Activated CD8-positive, alpha-beta memory T cell treated with anti-CD3 and anti-CD28 coated beads, Interleukin-2, amount 50 U/mL, for 4 hours (primary cell): ENCODE results near the gene WDPCP.
"Not testable (repeated sequence)": the region's sequence is repeated elsewhere in the genome, so short reads cannot be mapped to it uniquely, and the experiment has no call there.

Experiments
- DNase-seq: peaks from one replicate; pipeline ENCODE4 v3.0.0-alpha.2; 2020

The WDPCP gene

DNA sequence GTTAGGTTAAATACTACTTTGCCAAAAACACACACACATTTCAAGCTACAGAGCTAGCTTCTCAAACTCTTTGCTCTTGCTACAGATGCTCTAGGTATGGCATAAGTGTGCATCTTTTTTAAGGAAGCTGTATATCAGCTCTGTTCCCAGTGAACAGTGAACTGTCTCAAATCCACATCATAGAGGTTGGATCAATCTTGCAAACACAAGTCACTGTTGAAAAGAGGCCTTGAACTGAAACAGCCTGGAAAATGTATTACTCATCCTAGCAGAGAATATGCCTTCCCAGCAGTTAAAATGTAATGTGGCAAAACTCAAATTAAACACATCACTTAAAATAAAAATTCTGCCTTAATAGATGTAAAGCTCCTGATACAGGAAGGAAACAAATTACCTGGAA, 151.8 kb downstream of the WDPCP start:
- DNase-seq: no peak

DNA sequence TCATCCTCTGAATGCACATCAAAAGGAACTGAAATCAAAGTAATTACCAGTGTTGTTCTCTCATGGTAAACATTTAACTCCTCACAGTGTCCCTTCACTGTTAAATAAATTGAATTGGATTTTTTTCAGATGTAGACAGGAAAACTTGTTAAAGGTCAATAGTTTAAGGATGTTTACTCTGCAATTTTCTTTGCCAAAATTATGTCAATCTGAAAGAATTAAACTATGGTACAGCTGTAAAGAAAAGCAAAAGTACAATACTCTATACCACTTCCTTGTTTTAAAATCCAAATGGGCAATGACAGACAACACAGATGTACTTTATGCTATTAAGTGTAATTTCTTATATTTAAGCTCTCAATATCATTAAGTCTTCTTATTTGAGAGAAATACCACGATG, 153.2 kb downstream of the WDPCP start:
- no peak for DNase-seq

DNA sequence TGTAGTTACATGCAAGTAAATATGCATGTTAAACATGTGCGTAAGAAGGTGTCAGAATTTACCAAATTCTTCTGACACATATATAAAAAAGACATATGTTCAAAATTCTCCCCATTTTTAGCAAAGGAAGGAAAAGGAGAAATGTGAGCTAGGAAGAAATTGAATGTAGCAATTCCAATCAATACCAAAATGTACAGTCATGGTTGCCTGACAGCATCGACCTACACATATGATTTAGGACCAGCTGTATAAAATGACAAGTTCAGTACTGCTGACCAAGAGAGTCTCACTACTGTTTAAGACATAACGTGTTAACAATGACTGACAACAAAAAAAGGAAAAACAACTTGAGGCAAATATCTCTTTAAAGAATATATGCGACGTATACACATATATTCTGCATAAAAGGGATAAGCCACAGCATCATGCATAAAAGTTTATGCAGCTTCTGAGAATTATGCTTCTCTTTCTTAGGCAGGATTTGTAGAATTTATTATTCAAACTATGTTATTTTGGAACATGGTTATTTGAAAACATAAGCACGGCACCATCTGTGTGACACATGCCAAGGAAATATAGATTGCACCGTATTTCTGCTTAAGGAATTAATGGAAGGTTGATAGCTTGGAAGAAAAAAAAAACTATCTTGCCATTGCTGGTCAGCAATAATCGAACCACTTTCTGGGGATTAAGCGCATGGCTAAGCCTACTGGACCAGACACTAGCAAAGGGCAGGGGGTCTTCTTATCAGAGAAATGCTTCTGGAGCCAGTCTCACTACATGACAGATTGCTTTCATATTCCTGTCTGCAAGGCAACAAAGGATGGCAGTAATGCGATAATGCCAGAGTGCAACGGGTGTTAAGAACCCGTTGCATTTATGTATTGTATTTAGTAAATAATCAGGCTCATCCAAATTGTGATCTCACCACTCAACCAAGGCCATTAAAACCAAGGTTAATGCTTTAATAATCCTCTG, 154.0 kb downstream of the WDPCP start:
- no peak for DNase-seq

DNA sequence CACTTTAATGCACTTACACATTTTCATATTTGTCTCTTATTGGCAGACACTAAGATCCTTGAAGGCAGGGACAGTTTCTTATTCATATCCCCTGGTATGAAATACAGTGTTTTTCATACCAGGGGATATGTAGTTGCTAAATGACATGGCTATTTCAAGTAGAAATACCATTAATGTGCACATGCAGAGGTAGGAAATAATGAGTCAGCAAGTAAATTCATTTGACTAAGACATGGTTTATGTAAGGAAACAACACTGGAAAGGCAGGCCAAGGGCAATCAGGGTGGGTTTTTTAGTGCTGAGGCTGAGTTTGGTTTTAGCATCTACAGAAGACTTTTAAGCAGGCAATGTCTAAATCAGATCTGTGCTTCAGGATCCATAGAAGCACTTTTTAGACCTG, 155.9 kb downstream of the WDPCP start:
- no peak for DNase-seq

DNA sequence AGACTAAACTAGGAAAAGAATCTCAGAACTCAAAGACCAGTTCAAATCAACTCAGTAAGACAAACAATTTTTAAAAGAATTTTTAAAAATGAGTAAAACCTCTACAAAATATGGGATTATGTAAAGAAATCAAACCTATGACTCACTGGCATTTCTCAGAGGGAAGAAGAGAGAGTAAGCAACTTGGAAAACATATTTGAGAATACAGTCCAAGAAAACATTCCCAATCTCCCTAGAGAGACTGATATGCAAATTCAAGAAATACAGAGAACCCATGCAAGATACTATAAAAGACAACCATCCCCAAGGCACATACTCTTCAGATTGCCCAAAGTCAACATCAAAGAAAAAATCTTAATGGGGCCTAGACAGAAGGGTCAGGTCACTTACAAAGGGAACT, 162.7 kb downstream of the WDPCP start:
- no peak for DNase-seq

DNA sequence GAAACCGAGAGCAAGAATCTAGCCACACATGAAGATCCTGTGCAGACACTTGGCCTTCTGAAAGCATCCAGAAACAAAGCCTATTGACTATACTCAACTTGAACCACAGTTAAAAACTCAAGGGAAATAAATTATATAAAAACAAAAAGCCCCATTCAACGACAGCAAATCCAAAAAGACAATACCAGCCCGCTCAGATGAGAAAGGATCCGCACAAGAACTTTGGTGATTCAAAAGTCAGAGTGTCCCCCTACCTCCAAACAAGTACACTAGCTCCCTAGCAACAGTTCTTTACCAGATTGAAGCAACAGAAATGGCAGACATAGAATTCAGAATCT, 163.2 kb downstream of the WDPCP start:
- no peak for DNase-seq

DNA sequence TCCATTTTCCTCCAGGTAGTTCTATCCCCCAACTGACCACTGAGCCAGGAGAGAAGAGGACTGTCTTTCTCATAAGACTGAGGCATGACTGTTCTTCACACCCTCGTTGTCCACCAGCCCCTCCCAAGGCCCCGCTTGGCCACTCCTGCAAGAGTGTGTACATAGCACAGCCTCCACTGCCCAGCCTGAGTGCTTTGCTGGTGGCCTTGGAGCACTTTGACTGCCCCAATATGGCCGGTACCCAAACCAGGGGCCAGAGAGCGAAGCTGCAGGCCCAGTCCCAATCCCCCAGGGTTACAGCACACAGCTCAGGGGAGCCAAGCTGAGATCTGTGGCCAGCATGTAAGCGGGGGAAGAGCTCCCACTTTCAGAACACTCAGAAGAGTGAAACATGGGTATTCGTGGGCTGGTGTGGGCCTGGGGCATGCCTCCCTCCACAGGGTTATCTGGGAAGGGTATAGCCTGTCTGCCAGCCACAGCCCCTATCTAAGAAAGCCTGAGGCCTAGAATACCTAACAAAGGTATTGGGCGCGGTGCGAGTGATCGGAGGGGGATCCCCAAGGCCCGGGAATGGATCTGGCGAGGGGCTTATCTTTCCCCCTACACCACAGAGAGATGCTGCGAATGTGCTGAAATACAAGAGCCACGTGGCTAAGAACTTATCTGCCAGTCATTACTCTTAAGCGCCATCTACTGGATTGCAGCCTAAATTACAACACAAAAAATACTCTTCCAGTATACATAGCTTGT, 163.8 kb downstream of the WDPCP start:
- DNase-seq: no peak

DNA sequence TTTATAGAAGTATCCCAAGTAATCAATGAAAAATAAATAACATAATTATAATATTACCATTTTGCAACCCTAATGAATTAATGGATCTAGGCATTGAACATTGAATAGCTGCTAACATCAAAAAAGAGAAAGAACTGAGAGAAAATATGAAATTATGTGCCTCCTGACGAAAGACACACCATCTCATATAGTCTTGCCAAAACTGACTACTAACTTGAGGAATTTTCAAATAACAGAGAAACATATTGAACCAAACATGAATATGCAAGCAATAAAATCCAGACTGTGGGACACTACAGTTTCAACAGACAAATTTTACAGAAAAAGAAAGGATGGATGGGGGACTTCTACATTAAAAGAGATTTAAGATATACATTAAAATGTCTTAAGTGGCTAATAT, 165.7 kb downstream of the WDPCP start:
- DNase-seq: no peak

DNA sequence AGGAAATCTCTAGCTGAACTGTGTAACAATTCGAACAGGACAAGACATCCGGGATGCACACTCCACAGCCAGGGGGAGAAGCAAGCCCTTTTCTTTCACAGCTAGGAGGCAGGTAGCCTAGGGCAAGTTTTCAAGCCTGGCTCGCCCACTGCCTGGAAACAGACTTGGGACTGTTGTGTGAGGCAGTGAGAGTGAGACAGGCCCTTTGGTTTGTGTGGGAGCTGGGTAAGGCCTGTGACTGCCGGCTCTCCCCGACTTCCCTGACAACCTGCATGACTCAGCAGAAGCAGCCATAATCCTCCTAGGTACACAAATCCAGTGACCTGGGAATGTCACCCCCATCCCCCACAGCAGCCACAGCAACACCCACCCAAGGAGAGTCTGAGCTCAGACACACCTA, 179.7 kb downstream of the WDPCP start:
- no peak for DNase-seq

DNA sequence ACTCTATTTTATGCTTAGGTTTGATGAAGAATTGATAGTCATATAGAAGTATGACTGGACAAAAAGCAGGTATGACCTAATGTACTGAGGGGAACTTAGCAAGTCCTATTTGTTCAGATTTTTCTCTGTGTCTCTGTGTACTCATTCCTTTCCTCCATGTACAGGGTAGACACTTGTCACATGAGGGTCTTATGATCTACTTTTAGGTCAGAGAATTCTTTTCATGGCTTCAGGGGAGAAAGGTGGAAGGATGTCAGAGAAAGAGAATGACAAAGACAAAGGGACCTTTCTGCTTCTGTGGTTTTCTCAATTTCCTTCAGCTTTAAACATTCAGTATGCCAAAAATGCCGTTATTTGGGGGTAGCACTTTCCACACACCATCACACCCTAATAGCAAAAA, 181.6 kb downstream of the WDPCP start:
- no peak for DNase-seq

DNA sequence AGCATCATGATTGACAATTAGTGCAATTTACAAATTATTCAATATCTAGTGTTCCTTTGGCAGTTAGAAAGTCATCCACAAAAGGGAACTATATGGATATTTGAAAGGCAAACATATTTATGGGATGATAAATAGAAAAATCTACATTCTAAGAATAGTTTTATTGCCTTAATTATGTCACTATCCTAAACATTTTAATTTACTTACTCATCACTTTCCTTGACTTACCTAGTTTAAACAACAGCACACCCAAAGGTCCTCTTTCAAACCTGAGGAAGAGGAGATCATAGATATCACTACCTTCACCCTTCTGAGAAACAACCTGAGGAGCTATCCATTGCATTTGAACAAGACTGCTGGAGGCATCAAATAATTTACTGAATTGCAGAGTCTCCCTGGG, 184.5 kb downstream of the WDPCP start:
- no peak for DNase-seq

DNA sequence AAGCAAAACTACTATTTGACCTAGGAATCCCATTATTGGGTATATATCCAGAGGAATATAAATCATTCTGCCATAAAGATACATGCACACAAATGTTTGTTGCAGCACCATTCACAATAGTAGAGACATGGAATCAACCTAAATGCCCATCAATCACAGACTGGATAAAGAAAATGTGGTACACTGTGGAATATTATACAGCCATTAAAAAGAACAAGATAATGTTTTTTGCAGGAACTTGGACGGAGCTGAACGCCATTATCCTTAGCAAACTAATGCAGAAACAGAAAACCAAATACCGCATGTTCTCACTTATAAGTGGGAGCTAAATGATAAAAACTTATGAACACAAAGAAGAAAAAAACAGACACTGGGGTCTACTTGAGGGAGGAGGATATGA, 185.4 kb downstream of the WDPCP start:
- not testable (repeated sequence) for DNase-seq

DNA sequence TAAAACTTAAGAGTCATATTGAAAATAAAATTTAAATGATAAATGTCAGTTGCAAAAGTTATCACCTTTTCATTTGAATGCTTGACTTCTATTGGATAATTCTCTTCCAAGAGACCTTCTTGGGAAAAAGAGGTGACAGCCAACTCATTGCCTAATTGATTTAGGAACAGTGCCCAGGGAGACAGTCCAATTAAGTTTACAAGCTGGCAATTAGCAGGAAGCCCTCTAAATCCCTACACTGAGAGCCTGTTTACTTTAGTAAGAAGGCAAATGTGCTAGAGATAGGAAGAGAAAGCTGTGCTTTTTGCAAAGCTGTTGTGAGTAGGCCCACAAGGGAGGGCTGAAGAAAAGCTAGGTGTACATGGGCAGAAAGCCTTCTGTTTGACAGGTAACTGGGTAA, 189.1 kb downstream of the WDPCP start:
- DNase-seq: no peak

DNA sequence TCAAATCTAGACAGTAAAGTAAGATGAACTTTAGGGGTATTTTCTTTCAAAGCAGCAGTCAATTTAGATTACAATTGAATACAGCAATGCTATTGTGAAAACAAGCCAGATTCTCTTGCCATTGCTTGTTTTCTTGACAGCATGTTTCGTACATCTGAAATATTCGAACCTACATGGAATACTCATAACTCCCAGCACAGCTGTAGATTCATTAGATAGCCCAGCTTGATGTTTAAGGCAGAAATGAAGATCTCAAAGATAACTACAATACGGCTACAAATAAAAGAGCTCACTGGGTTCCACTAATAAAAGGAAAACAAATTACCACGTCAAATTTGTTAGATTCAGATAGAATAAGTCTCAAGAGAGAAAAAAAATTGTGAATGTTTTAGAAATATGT, 208.8 kb downstream of the WDPCP start:
- DNase-seq: no peak

DNA sequence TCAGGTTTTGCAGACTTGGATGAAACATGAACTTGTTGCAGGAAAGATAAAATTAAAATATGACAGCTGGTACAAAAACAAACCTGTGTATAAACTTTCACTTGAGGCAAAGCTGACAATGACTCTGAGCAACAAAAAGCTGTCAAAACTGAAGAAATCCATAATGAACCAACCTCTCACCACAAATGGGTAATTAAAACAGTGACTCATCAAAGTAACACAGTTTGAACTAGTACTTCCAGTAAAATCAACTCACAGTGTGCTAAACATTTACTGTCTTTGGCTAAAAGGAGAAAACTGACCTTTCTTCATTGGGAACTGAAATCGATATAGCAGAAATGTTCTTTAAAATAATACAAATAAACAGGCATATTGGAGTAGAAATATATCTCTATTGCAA, 209.7 kb downstream of the WDPCP start:
- no peak for DNase-seq

DNA sequence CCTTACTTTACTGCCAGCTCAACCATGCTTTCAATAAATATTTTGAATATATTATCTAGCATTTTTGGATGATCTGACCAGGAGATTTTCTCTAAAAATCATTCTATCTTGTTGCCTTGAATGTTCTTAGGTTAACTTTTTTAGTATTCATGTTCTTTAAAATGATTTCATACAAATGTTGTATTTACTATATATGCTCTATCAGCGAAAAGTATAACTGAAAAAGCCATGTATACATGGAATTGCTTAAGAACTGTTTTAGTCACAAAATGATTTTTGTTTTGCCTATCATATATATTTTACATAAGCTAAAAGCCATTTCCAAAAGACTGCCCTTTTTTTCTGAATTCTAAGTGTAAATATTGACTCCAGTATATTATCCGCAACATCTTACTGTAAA, 213.9 kb downstream of the WDPCP start:
- no peak for DNase-seq

DNA sequence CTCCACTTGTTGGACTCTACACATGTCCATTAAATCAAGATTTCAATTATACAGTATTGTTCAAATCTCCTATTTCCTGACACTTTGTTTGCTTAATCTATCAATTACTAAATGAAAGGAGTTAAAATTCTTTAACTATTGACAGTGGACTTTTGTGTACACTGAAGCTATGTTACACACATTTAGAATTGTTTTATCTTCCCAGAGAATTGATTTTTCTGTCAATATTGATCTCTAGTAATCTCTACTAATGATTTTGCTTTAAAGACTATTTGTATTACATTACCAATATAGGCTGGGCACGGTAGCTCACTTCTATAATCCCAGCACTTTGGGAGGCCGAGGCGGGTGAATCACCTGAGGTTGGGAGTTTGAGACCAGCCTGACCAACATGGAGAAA, 215.7 kb downstream of the WDPCP start:
- no peak for DNase-seq

DNA sequence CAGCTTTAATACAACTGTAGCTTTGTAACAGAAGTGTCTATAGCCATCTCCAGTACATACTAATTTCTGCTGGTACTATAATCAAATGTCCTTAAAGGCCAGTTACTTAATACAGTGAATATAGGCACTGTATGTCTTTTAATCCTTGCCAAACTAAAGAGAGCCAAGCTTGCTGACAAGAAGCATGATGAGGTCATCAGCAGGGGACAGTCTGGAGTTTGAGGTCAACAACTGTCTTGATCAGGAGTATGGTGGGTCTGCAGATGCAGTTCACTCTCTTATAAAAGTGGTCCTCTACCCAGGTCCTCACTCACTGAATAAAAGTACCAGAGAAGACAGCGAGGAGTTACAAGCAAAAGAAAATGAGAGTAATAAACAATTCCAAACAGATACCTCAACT, 219.1 kb downstream of the WDPCP start:
- DNase-seq: no peak

DNA sequence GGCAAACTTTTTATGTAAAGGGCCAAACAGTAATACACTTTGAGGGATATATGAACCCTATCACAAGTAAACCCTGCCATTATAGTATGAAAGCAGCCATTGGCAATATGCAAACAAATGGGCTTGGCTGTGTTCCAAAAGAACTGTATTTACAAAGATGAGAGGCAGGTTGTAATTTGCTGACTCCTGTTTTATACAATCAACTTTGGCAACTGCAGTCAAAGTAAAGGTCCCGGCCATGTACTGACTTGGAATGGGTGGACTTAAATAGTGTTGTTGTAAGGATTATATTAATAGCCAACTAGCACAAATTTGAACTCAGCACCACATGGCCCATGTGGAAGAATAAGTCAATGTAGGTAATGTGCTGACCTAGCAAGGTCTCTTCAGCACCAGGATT, 223.4 kb downstream of the WDPCP start:
- DNase-seq: no peak

DNA sequence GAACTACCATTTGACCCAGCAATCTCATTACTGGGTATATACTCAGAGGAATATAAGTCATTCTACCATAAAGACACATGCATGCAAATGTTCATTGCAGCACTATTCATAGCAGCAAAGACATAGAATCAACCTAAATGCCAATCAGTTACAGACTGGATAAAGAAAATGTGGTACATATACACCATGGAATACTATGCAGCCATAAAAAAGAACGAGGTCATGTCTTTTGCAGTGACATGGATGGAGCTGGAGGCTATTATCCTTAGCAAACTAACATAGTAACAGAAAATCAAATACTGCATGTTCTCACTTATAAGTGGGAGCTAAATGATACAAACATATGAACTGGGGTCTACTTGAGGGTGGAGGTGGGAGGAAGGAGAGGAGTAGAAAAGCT, 230.6 kb downstream of the WDPCP start:
- DNase-seq: not testable (repeated sequence)

DNA sequence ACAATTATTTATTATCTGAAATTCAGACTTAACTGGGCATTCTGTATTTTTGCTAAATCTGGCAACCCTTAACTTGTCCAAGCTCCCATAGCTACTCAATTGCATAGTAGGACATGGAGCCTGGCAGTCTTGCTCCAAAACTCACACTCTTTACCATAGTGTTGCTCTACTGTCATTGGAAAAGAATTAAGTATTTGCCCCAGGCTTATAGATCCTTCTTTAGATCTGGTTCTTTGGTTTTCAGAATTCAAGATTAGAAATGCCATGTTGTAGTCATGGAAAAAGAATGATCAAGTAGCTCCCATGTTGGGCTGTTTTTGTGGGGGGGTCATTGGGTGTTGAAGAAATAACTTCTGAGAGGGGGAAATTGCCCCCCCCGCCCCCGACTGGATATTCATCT, 240.9 kb downstream of the WDPCP start:
- no peak for DNase-seq

DNA sequence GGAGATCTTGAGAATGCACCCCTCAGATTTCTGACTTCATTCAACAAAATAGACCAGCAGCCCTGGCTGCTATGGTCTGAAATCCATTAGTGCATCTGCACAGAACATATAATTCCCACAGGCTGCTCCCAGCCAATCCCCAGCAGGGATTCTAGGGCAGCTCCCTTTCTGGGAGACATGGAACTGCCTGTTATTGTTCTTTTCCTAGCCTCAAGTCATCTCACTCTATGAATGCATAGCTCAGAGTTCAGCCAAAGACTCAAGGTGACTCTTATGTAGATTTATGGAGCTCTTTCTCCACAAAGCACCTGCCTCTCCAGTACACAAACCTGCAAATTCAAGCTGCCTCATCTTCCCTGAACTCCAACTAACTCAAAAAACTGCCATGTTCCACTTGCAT, 241.9 kb downstream of the WDPCP start:
- no peak for DNase-seq

DNA sequence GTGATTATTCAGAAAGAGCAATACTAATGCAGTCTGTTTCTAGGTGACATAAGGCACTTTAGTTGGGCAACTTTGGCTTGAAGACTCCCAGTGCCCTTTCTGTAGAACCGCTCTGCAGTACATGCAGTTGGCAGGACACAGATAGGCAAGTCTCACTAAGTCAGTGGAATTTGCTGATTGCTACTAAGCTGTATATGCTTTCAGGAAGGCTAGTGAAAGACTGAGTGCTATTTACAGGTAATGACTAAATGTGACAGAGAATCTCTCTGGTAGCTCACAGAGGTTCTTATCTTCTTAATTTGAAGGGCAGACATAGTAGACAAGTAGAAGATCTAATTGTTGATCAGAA, 243.0 kb downstream of the WDPCP start:
- DNase-seq: no peak

DNA sequence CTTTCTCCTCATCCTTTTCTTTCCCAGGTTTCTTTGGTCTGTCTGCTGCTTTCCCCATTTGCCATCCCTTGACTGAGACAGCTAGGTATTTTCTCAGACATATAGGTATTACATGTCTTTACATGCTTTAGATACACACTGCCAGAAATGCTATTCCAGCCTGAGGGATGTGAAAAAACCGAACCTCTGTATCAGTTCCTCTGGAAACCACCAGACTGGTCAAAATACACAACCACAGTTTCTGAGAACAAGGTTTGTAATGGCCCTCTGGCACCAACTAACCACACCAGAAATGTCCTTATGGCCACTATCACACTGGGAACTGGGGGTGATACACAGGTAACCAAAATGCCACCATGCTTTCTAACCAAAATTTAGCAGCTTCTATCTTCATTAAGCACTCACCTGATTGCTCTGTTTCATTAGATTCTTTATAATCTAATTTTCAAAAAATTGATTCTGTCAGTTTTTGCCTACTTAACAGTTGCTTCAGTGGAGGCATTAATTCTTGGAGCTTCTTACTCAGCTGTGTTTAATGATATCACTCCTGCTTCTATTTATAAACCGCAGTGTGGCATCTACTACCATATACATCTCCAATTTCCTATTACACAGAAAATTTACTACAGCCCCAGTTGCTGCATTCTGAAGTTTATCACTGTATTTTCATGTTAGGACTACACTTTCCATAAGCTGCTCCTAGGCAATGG, 243.5 kb downstream of the WDPCP start:
- no peak for DNase-seq
